PC-3 (cell line): ENCODE results near the gene TCEANC2.

Experiments
- EZH2 ChIP-seq: fragments of 300-600 bp; sonication (generic); IDR thresholded peaks from one replicate; pipeline ENCODE4 v1.6.1; 2017; ENCODE audit warnings: antibody characterized with exemption, mild to moderate bottlenecking, low read length; ENCODE audit not compliant: unreplicated experiment
- EZH2phosphoT487 ChIP-seq: fragments of 300-600 bp; sonication (generic); IDR thresholded peaks from 2 replicates; pipeline ENCODE4 v1.6.1; 2018; ENCODE audit warnings: mild to moderate bottlenecking, antibody characterized with exemption, low read length, borderline replicate concordance
- TF ChIP-seq, protein P1 (sequence below): fragments of 300-600 bp; sonication (generic); conservative IDR thresholded peaks from 2 replicates; pipeline ENCODE4 v1.5.1; 2017; ENCODE audit warnings: antibody characterized with exemption, low read depth, mild to moderate bottlenecking, low read length

GRCh38 chr1:54134295-54134694, 80.9 kb downstream of the TCEANC2 start:
- TF ChIP-seq, protein P1, sequence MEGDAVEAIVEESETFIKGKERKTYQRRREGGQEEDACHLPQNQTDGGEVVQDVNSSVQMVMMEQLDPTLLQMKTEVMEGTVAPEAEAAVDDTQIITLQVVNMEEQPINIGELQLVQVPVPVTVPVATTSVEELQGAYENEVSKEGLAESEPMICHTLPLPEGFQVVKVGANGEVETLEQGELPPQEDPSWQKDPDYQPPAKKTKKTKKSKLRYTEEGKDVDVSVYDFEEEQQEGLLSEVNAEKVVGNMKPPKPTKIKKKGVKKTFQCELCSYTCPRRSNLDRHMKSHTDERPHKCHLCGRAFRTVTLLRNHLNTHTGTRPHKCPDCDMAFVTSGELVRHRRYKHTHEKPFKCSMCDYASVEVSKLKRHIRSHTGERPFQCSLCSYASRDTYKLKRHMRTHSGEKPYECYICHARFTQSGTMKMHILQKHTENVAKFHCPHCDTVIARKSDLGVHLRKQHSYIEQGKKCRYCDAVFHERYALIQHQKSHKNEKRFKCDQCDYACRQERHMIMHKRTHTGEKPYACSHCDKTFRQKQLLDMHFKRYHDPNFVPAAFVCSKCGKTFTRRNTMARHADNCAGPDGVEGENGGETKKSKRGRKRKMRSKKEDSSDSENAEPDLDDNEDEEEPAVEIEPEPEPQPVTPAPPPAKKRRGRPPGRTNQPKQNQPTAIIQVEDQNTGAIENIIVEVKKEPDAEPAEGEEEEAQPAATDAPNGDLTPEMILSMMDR: no peak
- TF ChIP-seq EZH2phosphoT487 (no peak), EZH2 (no peak)
